Subcutaneous adipose tissue (tissue), 4 donors: ENCODE data around the gene SYT9. TPM values are rescaled to one million over a fixed set of nuclear protein-coding genes. Genes with fewer than 3 reads are reported as not detected.

Experiments used
- CTCF ChIP-seq: fragments of 450-650 bp; IDR thresholded peaks from one replicate; pipeline ENCODE4 v1.5.1; 2016; ENCODE audit warnings: low read depth, mild to moderate bottlenecking, control low read depth, antibody characterized with exemption, moderate library complexity
- total RNA-seq, 4 donors: library from RNA; depleted of rRNA; stranded (reverse); fragments of >200 nt; gene quantifications; one replicate each; pipeline ENCODE4 v1.1.0, GENCODE V29; 2016

The SYT9 gene, protein sequence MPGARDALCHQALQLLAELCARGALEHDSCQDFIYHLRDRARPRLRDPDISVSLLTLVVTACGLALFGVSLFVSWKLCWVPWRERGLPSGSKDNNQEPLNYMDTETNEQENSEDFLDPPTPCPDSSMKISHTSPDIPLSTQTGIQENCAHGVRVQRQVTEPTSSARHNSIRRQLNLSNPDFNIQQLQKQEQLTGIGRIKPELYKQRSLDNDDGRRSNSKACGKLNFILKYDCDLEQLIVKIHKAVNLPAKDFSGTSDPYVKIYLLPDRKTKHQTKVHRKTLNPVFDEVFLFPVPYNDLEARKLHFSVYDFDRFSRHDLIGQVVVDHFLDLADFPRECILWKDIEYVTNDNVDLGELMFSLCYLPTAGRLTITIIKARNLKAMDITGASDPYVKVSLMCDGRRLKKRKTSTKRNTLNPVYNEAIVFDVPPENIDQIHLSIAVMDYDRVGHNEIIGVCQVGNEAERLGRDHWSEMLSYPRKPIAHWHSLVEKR
- not detected for total RNA-seq

DNA sequence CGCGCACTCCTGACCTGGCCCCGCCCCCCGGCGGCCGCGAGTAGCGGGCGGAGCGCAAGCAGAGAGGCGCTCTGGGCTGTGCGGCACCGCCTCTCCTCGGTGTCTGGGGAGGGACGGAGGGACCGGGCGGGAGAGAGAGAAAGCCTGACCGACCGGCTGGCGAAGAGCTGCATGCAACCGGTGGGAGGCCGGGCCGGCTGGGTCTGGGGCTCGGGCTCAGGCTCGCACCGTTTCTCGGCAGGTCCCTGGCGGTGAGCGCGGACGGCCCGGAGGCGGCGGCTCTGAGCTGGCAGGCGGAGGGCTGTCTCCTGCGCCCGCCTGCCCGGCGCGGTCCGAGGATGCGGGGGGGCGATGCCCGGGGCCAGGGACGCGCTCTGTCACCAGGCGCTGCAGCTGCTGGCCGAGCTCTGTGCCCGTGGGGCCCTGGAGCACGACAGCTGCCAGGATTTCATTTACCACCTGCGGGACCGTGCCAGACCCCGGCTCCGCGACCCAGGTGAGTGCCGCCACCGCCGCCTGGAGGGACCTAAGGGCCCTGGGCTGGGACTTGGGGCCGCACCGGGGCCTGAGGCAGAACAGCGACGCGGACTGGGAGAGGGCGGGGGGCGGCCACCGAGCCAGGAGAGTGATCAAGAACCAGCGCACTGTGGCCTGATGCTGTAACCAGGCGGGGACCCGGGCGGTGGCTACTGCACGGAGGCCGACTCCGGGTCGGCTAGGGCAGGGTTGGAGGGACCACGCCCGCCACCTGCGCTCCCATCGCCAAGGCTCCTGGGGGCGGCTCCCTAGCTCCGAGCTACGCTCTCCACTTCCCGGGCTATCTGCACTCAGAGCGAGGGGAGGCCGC, at the start of gene SYT9:
Gene SYT9 (plus strand): TSS at position 69 of the 847 bp plus-strand sequence. CDS start 283 bp downstream, at position 352.
- TF ChIP-seq CTCF = no peak

DNA sequence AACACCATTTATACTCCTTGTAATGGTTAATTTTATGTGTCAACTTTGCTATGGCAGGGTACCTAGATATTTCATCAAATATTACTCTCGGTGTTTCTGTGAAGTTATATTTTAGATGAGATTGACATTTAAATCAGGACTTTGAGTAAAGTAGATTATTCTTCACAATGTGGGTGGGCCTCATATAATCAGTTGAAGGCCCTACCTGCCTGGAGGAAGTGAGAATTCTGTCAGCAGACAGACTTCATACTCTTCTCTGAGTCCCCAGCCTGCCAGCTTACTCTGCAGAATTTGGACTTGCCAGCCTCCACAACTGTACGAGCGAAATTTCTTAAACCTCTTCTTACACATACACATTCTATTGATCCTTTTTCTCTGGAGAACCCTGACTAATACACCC, 49.3 kb upstream of the SYT9 start:
- TF ChIP-seq CTCF = no peak

- no peak for TF ChIP-seq CTCF
Observed at GRCh38 chr11:7204778-7205177, 46.9 kb upstream of the SYT9 start.

DNA sequence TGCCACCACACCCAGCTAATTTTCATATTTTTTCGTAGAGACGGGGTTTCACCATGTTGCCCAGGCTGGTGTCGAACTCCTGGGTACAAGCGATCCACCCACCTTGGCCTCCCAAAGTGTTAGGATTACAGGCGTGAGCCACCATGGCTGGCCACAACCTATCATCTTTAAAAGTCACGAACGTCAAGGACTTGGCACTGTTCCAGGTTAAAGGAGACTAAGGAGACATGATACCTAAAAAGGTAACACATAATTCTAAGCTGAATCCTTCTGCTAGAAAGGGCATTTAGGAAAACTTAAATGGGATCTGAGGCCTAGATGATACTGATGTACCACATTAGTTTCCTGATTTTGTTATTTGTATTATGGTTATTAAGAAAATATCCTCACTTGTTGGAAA, 43.3 kb upstream of the SYT9 start:
- TF ChIP-seq CTCF = no peak

DNA sequence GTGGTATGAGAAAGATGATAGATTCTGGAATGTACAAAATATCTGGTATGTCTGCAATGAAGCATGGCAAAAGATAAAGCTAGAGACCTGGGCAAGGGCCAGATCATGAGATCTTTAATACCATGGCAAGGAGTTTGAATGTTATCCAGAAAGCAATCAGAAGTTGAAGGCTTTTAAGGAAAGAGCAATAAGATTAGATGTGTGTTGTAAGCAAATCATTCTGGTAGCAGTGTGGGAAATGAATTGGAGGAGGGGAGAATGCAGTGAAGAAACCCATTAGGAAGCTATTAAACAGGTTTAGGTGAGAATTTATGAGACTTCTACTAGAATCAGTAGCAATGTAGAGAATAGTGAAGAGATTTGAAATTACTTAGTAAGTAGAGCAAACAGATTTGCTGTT, 32.2 kb upstream of the SYT9 start:
- TF ChIP-seq CTCF = no peak

DNA sequence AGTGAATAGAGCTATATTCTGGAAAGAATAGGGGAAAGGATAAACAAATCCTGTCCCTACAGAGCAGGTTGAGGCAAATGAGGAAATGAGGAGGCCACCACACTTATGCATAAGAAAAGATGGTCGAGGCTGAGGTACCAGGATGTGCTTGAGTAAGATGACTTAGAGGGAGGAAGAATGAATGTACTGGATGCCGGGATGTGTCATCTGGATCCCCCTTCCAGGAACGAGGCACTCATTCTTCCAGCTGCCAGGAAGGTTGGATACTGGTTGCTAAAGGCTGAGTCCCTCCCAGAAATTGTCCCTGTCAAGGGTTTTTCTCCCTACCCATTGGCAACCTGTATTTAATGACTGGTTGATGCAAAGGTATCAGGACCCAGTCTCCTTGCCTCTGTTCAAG, 31.1 kb upstream of the SYT9 start:
- no peak for TF ChIP-seq CTCF

- TF ChIP-seq CTCF = no peak
Observed at GRCh38 chr11:7222619-7223018, 29.1 kb upstream of the SYT9 start.
